ENCODE measurements around the gene MGAT5.

Gene MGAT5

GRCh38 chr2:134370655-134371445, 117.0 kb downstream of the MGAT5 start:
- no peak for DNase-seq

- no peak for DNase-seq
Observed at GRCh38 chr2:134372141-134372540, 118.3 kb downstream of the MGAT5 start.

GRCh38 chr2:134372611-134373131, 118.8 kb downstream of the MGAT5 start:
- no peak for DNase-seq

GRCh38 chr2:134375935-134376334, 122.1 kb downstream of the MGAT5 start:
- DNase-seq = no peak

- DNase-seq = no peak
Observed at GRCh38 chr2:134377730-134378129, 123.9 kb downstream of the MGAT5 start.

GRCh38 chr2:134379293-134379692, 125.4 kb downstream of the MGAT5 start:
- DNase-seq = no peak

- no peak for DNase-seq
Observed at GRCh38 chr2:134379722-134380121, 125.8 kb downstream of the MGAT5 start.

GRCh38 chr2:134381141-134381540, 127.3 kb downstream of the MGAT5 start:
- DNase-seq = no peak

- no peak for DNase-seq
Observed at GRCh38 chr2:134384131-134384530, 130.3 kb downstream of the MGAT5 start.

GRCh38 chr2:134385195-134385594, 131.3 kb downstream of the MGAT5 start:
- DNase-seq = no peak

- DNase-seq = no peak
Observed at GRCh38 chr2:134386310-134386709, 132.4 kb downstream of the MGAT5 start.

GRCh38 chr2:134389381-134389780, 135.5 kb downstream of the MGAT5 start:
- no peak for DNase-seq

GRCh38 chr2:134391751-134392160, 137.9 kb downstream of the MGAT5 start:
- DNase-seq = peak; percentile 56

- no peak for DNase-seq
Observed at GRCh38 chr2:134392442-134393074, 138.7 kb downstream of the MGAT5 start.

GRCh38 chr2:134393075-134393461, 139.2 kb downstream of the MGAT5 start:
- no peak for DNase-seq

GRCh38 chr2:134395779-134396178, 141.9 kb downstream of the MGAT5 start:
- no peak for DNase-seq

- DNase-seq = no peak
Observed at GRCh38 chr2:134396493-134396892, 142.6 kb downstream of the MGAT5 start.

GRCh38 chr2:134397146-134397896, 143.4 kb downstream of the MGAT5 start:
- DNase-seq = no peak

- no peak for DNase-seq
Observed at GRCh38 chr2:134398300-134398699, 144.4 kb downstream of the MGAT5 start.

GRCh38 chr2:134399096-134399495, 145.2 kb downstream of the MGAT5 start:
- no peak for DNase-seq

GRCh38 chr2:134401081-134401497, 147.2 kb downstream of the MGAT5 start:
- no peak for DNase-seq

GRCh38 chr2:134401789-134402188, 147.9 kb downstream of the MGAT5 start:
- DNase-seq = no peak

- DNase-seq = no peak
Observed at GRCh38 chr2:134402410-134402809, 148.5 kb downstream of the MGAT5 start.

Data from RPMI8226 (cell line).